Measurements from ENCODE around the gene ERVW-1. TPM values are rescaled to one million over a fixed set of nuclear protein-coding genes. Genes with fewer than 3 reads are reported as not detected.

Gene ERVW-1
- total and polyA plus RNA-seq, 2 of the 13 experiments (the other 11 are each of a cell fraction or from before 2014, with no cell fraction given) = not detected

DNA sequence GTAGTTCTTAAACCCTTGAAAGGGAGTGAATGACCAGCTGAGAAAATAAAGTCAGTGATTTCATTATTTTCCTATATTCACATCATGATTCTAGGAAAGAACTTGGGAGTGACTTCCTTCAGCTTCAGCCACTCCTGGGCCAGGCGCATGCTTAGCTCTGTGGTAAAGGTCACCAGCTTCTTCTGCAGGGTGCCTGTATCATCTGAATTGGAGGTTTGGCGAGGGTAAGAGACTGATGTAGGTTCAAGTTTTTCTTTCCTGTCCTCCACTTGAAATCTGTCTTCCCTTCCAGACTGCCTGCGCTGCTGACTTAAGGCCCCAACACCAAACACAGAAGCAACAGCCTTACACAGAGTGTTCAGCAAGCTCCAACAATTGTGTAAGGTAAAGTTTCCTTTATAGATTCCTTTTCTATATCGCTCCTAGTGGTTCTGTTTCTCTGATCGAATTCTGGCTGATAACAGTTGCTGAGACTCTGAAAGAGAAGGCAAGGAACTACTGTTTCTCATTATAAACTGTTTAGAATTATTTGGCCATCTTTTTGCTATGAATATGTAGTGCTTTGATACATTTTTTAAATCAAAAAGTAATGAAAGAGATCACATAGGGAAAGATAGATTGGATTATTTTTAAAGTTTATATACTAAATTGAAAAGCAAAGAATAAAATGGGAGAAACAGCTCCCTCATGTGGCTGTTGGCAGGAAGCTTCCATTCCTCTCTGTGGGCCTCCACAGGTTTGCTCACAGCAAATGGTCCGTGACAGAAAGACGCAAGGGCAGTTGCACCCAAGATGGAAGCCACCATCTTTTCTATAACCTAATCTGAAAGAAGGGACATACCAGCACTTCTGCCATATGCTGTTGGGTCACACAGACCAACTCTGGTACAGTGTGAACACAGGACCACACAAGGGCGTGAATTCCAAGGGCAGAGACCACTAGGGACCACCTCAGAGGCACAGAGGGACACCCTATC, 16.4 kb downstream of the ERVW-1 start:
- H3K79me2 ChIP-seq (ENCODE audit: insufficient read depth, low read length) = no peaks in the 10 kb centered on the region
- ChIA-PET POLR2A (no interaction called here), CTCF (ENCODE audit: low intra/inter-chr PET ratio, low total read pairs) (no interaction called here)
- no peak overlapping the region for H2AFZ ChIP-seq (ENCODE audit: low read length)
- no peaks in the 10 kb centered on the region for H3K4me1 ChIP-seq (ENCODE audit: insufficient read depth, low read length)
- TF ChIP-seq FOXM1 (CRISPR knock-in tag; IDR thresholded peaks at IDR 0.05) = no peak
- TF ChIP-seq STAG1 (CRISPR knock-in tag; IDR thresholded peaks at IDR 0.05) = peak; percentile 55
- TF ChIP-seq CTCF (CRISPR knock-in tag; IDR thresholded peaks at IDR 0.05) = peak; percentile 66
- no peak for TF ChIP-seq ATRX (CRISPR knock-in tag; IDR thresholded peaks at IDR 0.05; ENCODE audit: borderline replicate concordance)
- TF ChIP-seq ZNF761 (CRISPR knock-in tag; conservative IDR thresholded peaks at IDR 0.05) = no peak
- TF ChIP-seq HINFP (CRISPR knock-in tag; IDR thresholded peaks at IDR 0.05; ENCODE audit: low read depth) = no peak
- TF ChIP-seq BCL6 (CRISPR knock-in tag; IDR thresholded peaks at IDR 0.05) = no peak
- peak; percentile 44; the same call in 1 of the 2 replicates for TF ChIP-seq SMC3 (IDR thresholded peaks at IDR 0.05; ENCODE audit: low read length)
- TF ChIP-seq RAD21 (CRISPR knock-in tag; IDR thresholded peaks at IDR 0.05) = 0 out of 2 replicates have a peak, but pooled peaks have one; percentile 15
- no peak for TF ChIP-seq TAF15 (IDR thresholded peaks at IDR 0.05; ENCODE audit: low read depth, low read length, poor library complexity, severe bottlenecking)
- no peak for TF ChIP-seq ZMAT5 (CRISPR knock-in tag; IDR thresholded peaks at IDR 0.05; ENCODE audit: borderline replicate concordance, low read depth)
- TF ChIP-seq MED13 (CRISPR knock-in tag; IDR thresholded peaks at IDR 0.05) = no peak
- ATAC-seq (peak; percentile 90), DNase-seq (ENCODE audit: low spot score) (peak; percentile 29), FAIRE-seq (no peak)
- no peak overlapping the region for H3K27ac ChIP-seq (ENCODE audit: extremely low read length, insufficient read depth, low read length)
- no peaks in the 10 kb centered on the region for H4K20me1 ChIP-seq (ENCODE audit: insufficient read depth, low read length)
- no peaks in the 10 kb centered on the region for H3K9me3 ChIP-seq (ENCODE audit: low read length)
- no peak overlapping the region for H3K4me3 ChIP-seq (replicated peaks in 1 of 3; ENCODE audit: insufficient read depth in 1 of 3, low read depth in 2 of 3, low read length in 3 of 3)
- H3K27me3 ChIP-seq (ENCODE audit: control insufficient read depth in 1 of 2, insufficient read depth in 2 of 2, low read length in 2 of 2) = no peaks in the 10 kb centered on the region
- BruUV-seq (replicated peaks) = no TSS peak
- H3K9ac ChIP-seq (ENCODE audit: insufficient read depth, low read depth, low read length) = no peak overlapping the region
- H3K36me3 ChIP-seq (replicated peaks in 1 of 2; ENCODE audit: control insufficient read depth in 1 of 2, insufficient read depth in 2 of 2, low read length in 2 of 2) = peaks cover under 1 to 7% of the 10 kb centered on the region in 2 experiments; a peak in 4 of 5 replicates
- intact Hi-C loops (cut with micrococcal nuclease; ENCODE audit: unreplicated experiment) = loop anchor here (5.0 to 10.0 kb wide), 3 partner anchors 39 to 593 kb away; partner anchors contain the start of gene MTERF1
- in situ Hi-C loops (cut with HindIII; ENCODE audit: extremely low pct_ligation_motif_present, low pct_unique_long_range_greater_than_20kb) = no loop called here
- 0 out of 2 replicates have a peak overlapping the region, but pooled peaks have one; percentile 2 for H3K4me2 ChIP-seq (ENCODE audit: low read depth, low read length)
- 66% methylated on average over 8 of the region's 8 CpGs for WGBS (ENCODE audit: low lambda C conversion rate)
